ENCODE measurements around the gene RDM1.
A peak's percentile ranks its signal among the peaks of the same experiment; 100 is the strongest.
"Not testable (repeated sequence)": the region's sequence is repeated elsewhere in the genome, so short reads cannot be mapped to it uniquely, and the experiment has no call there.

The RDM1 gene

DNA sequence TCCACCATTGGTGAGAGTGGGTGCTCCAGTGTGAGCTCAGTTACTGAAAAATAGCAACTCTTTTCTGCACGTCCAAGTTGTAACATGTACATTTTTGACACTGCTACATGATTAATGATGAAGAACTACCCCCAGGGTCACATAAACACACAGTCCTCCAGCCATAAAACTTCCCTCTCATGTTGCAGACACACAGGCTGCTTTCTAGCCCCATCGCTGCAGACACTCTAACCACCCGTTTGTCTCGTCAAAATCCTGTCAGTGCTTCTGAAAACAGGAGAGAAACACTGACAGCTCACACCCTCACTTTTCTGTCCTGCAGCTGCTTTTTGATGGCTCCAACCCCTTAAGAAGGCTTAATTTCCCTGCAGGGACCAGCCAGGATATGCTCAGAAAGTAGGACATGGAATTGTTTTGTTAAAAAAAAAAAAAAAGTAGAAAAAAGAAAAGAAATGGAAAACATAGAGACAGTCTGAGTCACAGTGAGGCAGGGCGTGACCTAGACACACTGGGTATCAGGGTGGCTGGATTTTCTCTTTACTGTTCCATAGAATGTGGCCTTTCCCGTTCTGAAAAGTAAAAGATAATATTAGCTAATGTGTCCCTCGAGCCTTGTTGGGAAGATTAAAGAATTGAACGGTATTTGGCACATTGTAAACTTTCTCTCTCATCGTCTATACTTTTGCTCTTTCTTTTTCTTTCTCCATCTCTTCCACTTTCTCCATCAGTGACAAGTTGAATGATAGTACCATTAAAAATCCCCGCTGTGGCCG is 29.7 kb downstream of the RDM1 start:
- peaks cover 0 to 17% of the 10 kb centered on the region in 2 donors for H3K4me1 ChIP-seq (ENCODE audit: control insufficient read depth in 1 of 2, insufficient read depth in 2 of 2, low read length in 2 of 2)
- no peaks in the 10 kb centered on the region for H3K36me3 ChIP-seq (ENCODE audit: control insufficient read depth in 1 of 2, insufficient read depth in 2 of 2, low read length in 2 of 2)
- no peak overlapping the region for H3K4me3 ChIP-seq (ENCODE audit: low read depth in 1 of 2, low read length in 2 of 2)
- H3K9me3 ChIP-seq (ENCODE audit: control insufficient read depth in 1 of 2, low read length in 2 of 2), result no peaks in the 10 kb centered on the region
- no peaks in the 10 kb centered on the region for H3K27me3 ChIP-seq (ENCODE audit: control insufficient read depth in 1 of 2, insufficient read depth in 2 of 2, low read length in 2 of 2)
- H3K27ac ChIP-seq (ENCODE audit: low read depth, low read length), result no peak overlapping the region
- H3K9ac ChIP-seq (ENCODE audit: low read depth in 1 of 2, low read length in 2 of 2), result no peak overlapping the region

DNA sequence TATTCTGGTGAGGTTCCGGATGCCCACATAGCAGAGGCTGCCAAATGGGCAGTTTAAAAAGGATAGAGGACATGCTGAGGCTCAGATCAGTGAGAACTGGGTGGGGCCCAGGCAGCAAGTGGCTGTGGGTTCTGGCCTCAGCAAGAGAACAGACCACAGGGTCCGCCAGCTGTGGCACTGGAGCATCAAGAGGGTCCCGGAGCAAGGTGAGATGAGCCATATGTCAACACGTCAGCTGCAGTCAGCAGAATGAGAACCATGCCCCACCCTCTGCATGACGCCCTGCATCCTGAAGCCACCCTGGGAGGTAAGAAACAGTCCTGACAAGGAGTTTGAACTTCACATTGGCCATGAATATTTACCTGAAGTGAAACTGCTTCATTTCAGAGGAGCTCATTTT is 30.3 kb downstream of the RDM1 start:
- Histone ChIP-seq H3K9ac (ENCODE audit: low read depth in 1 of 2, low read length in 2 of 2) (no peak overlapping the region), H3K4me3 (ENCODE audit: low read depth in 1 of 2, low read length in 2 of 2) (no peak overlapping the region), H3K36me3 (ENCODE audit: control insufficient read depth in 1 of 2, insufficient read depth in 2 of 2, low read length in 2 of 2) (no peaks in the 10 kb centered on the region), H3K27me3 (ENCODE audit: control insufficient read depth in 1 of 2, insufficient read depth in 2 of 2, low read length in 2 of 2) (no peaks in the 10 kb centered on the region), H3K27ac (ENCODE audit: low read depth, low read length) (no peak overlapping the region), H3K4me1 (ENCODE audit: control insufficient read depth in 1 of 2, insufficient read depth in 2 of 2, low read length in 2 of 2) (peaks cover 0 to 22% of the 10 kb centered on the region in 2 donors), H3K9me3 (ENCODE audit: control insufficient read depth in 1 of 2, low read length in 2 of 2) (no peaks in the 10 kb centered on the region)

DNA sequence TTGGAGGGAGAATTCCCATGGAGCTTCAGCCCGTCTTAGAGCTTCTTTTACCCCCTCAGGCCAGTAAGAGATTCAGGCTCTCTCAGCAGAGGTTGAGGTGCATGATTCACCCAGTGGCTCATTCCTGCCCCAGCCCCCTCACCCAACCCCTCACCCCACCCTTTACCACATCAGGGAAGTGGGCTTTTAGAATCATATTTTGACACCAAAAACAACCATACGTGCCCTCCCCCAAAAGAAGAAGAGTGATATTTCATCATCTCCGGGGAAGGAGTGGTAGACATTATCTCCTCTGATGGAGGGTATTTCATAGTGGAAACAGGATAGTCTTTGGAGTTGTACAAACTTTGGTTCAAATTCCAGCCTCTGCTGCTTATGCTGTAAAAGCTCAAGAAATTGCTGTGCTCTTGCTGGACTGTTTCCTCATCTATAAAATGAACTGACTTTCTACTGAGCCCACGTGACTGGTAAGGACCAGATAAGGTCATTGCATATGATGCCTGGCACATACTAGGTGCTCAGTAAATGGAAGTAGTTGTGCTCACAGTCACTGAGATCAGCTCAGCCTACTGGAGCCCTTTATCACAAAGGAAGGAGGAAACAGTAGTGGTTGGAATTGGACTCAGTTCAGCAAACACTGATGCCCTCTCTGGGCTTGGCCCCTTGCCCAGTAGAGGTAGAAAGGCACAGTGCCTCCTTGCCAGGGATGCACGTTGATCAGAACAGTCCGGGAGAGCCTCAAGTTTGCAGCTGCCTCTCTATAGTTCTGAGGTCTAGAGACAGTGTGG is 32.1 kb downstream of the RDM1 start:
- Histone ChIP-seq H3K4me1 (ENCODE audit: control insufficient read depth in 1 of 2, insufficient read depth in 2 of 2, low read length in 2 of 2) (peaks cover 0 to 23% of the 10 kb centered on the region in 2 donors), H3K9me3 (ENCODE audit: control insufficient read depth in 1 of 2, low read length in 2 of 2) (no peaks in the 10 kb centered on the region), H3K9ac (ENCODE audit: low read depth in 1 of 2, low read length in 2 of 2) (no peak overlapping the region), H3K36me3 (ENCODE audit: control insufficient read depth in 1 of 2, insufficient read depth in 2 of 2, low read length in 2 of 2) (no peaks in the 10 kb centered on the region), H3K27me3 (ENCODE audit: control insufficient read depth in 1 of 2, insufficient read depth in 2 of 2, low read length in 2 of 2) (no peaks in the 10 kb centered on the region), H3K27ac (ENCODE audit: low read depth, low read length) (no peak overlapping the region), H3K4me3 (ENCODE audit: low read depth in 1 of 2, low read length in 2 of 2) (no peak overlapping the region)

DNA sequence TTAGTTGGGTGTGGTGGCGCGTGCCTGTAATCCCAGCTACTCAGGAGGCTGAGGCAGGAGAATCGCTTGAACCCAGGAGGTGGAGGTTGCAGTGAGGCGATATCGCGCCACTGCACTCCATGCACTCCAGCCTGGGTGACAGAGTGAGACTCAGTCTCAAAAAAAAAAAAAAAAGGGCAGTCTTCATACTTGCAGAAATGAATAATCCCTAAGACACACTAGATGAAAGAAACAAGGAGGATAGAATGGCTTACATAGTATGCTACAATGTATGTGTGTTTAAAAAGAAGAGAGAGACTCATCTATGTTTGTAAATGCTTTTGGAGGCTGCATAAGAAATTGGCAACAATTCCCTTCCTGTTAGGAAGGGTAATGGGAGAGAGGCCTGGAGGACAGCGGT is 32.8 kb downstream of the RDM1 start:
- not testable (repeated sequence) for H3K27ac ChIP-seq (ENCODE audit: low read depth, low read length); H3K9ac ChIP-seq (ENCODE audit: low read depth in 1 of 2, low read length in 2 of 2); H3K27me3 ChIP-seq (ENCODE audit: control insufficient read depth in 1 of 2, insufficient read depth in 2 of 2, low read length in 2 of 2); H3K4me3 ChIP-seq (ENCODE audit: low read depth in 1 of 2, low read length in 2 of 2); H3K9me3 ChIP-seq (ENCODE audit: control insufficient read depth in 1 of 2, low read length in 2 of 2); H3K36me3 ChIP-seq (ENCODE audit: control insufficient read depth in 1 of 2, insufficient read depth in 2 of 2, low read length in 2 of 2)
- H3K4me1 ChIP-seq (ENCODE audit: control insufficient read depth in 1 of 2, insufficient read depth in 2 of 2, low read length in 2 of 2), result peaks cover 0 to 23% of the 10 kb centered on the region in 2 donors

DNA sequence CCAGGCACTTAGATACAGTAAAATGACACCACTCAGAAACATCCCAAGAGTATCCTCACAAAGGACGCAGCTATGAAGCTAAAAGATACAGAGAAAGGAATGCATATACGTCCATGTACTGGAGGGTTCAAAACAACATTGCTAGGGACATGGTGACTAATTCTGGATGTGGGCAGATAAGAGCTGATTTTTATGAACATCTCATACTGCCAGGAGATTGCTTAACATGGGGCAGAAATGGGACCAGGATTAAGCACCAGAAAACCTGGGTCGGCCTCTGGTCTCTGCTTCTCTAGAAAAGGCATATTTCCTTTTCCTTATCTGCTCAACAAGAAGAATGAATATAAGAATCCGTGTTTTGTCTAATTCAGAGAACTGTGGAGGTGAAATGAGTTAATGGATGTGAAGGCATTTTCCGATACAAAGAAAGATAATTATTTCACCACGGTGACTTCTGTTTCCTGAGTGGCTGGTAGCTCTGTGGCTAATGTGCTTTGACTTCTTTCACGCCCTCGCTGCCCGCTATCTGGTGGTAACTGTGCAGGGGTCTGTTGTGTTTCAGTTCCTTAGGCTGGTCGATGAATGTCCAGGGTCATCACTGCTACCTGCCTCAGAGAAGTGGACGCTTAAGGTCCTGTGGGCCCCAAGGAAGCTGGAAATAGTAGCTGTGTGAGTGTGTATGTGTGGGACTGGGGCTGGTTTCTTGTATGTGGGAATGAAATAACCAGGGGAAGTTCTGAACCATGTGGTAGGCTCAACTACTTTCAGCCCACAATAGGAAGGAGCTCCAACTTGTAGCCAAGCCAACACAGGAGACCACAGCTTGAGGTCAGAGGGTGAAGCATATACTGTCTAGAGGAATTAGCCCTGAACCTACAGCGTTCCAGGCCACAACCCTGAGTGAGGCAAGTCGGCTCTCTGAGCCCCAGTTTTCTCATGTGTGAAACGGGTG is 34.7 kb downstream of the RDM1 start:
- Histone ChIP-seq H3K27me3 (ENCODE audit: control insufficient read depth in 1 of 2, insufficient read depth in 2 of 2, low read length in 2 of 2) (no peaks in the 10 kb centered on the region), H3K27ac (ENCODE audit: low read depth, low read length) (no peak overlapping the region), H3K4me1 (ENCODE audit: control insufficient read depth in 1 of 2, insufficient read depth in 2 of 2, low read length in 2 of 2) (peaks cover 0 to 23% of the 10 kb centered on the region in 2 donors)

DNA sequence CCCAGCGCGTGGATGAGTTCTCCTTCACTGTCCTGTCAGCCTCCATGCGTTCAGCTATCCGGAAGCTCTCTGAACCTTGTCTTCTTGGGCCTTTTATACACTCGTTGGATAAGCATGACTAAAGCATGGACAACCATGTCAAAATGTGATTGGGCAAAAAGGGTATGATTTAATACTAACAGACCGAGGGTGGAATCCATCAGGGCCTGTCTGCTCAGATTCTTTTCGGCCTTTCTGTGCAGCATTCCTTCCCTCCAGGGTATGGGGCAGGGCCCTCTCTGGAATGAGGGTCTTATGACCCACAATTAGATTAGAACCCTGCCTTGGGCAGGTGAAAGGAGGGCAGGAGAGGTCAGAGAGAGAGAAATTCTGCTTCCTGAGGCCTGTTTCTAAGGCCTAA is 36.4 kb downstream of the RDM1 start:
- no peak overlapping the region for H3K9ac ChIP-seq (ENCODE audit: low read depth in 1 of 2, low read length in 2 of 2)
- H3K36me3 ChIP-seq (ENCODE audit: control insufficient read depth in 1 of 2, insufficient read depth in 2 of 2, low read length in 2 of 2), result no peaks in the 10 kb centered on the region
- no peaks in the 10 kb centered on the region for H3K9me3 ChIP-seq (ENCODE audit: control insufficient read depth in 1 of 2, low read length in 2 of 2)
- no peaks in the 10 kb centered on the region for H3K27me3 ChIP-seq (ENCODE audit: control insufficient read depth in 1 of 2, insufficient read depth in 2 of 2, low read length in 2 of 2)
- no peak overlapping the region for H3K27ac ChIP-seq (ENCODE audit: low read depth, low read length)
- peaks cover 0 to 24% of the 10 kb centered on the region in 2 donors for H3K4me1 ChIP-seq (ENCODE audit: control insufficient read depth in 1 of 2, insufficient read depth in 2 of 2, low read length in 2 of 2)
- no peak overlapping the region for H3K4me3 ChIP-seq (ENCODE audit: low read depth in 1 of 2, low read length in 2 of 2)

More for the DNA sequence above, 34.7 kb downstream of the RDM1 start:
- Histone ChIP-seq H3K9ac (ENCODE audit: low read depth in 1 of 2, low read length in 2 of 2) (no peak overlapping the region), H3K4me3 (ENCODE audit: low read depth in 1 of 2, low read length in 2 of 2) (no peak overlapping the region), H3K9me3 (ENCODE audit: control insufficient read depth in 1 of 2, low read length in 2 of 2) (no peaks in the 10 kb centered on the region), H3K36me3 (ENCODE audit: control insufficient read depth in 1 of 2, insufficient read depth in 2 of 2, low read length in 2 of 2) (no peaks in the 10 kb centered on the region)

DNA sequence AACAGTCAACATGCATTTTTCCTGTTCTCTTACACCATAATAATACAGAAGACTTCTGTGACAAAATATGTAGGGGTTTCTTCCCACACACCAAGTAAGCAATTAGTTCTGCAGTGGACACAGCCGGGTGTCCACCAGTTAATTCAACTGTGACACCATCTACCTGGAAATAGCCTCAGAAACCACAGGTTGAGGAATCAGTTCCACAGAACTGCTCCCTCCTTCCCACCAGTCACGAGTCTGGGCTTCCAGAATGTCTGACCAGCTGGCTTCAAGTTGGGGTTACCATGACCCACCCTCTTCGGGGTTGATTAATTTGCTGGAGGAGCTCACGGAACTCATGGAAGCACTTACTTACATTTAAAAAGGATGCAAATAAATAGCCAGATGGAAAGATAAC is 36.8 kb downstream of the RDM1 start:
- Histone ChIP-seq H3K4me1 (ENCODE audit: control insufficient read depth in 1 of 2, insufficient read depth in 2 of 2, low read length in 2 of 2) (peaks cover 0 to 20% of the 10 kb centered on the region in 2 donors), H3K9me3 (ENCODE audit: control insufficient read depth in 1 of 2, low read length in 2 of 2) (no peaks in the 10 kb centered on the region), H3K36me3 (ENCODE audit: control insufficient read depth in 1 of 2, insufficient read depth in 2 of 2, low read length in 2 of 2) (no peaks in the 10 kb centered on the region), H3K27me3 (ENCODE audit: control insufficient read depth in 1 of 2, insufficient read depth in 2 of 2, low read length in 2 of 2) (no peaks in the 10 kb centered on the region), H3K4me3 (ENCODE audit: low read depth in 1 of 2, low read length in 2 of 2) (no peak overlapping the region), H3K27ac (ENCODE audit: low read depth, low read length) (no peak overlapping the region), H3K9ac (ENCODE audit: low read depth in 1 of 2, low read length in 2 of 2) (no peak overlapping the region)

DNA sequence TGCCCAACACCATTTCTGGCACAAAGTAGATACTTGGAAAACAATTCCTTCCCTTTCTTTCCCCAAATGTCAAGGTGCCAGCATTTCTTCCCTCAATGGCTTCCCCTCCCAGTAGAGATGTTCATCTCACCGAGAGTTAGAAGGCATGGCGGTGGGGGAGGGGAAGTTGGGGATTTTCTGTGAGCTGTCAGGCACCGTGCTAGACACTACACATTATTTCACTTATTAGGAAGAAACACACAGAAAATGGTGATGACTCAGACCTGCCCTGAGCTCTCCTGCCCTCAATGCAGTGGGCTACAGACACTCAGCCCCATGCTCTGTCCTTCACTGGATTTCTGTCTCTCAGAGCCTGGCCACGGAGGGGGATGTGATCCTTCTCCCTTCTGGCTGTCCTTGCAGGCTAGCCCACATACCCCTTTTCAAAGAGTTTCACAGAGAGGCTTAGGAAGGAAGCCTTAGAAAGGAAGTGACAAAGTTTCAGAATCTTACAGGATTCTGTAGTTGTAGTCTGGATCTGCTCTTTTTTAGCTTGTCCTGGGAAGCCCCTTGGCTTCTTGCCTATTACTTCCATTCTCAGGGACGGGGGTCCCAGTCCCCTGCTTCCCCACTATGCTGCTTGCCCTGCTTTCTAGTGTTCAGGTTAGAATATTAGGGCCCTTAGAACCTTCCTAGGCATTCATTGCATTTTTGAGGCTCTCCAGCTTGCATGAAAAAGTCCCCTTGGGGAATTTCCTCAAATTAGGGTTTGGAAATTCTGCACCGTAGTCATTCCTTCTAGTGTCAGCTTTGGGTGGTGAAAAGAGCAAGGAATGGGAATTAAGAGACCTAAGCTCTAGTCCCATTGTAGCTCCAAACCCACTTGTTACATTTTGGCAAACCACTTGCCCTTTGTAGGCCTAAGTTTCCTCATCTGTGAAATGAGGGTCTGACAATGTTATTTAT is 38.2 kb downstream of the RDM1 start:
- H3K27me3 ChIP-seq (ENCODE audit: control insufficient read depth in 1 of 2, insufficient read depth in 2 of 2, low read length in 2 of 2), result no peaks in the 10 kb centered on the region
- no peaks in the 10 kb centered on the region for H3K36me3 ChIP-seq (ENCODE audit: control insufficient read depth in 1 of 2, insufficient read depth in 2 of 2, low read length in 2 of 2)
- no peak overlapping the region for H3K27ac ChIP-seq (ENCODE audit: low read depth, low read length)
- no peak overlapping the region for H3K4me3 ChIP-seq (ENCODE audit: low read depth in 1 of 2, low read length in 2 of 2)
- no peaks in the 10 kb centered on the region for H3K9me3 ChIP-seq (ENCODE audit: control insufficient read depth in 1 of 2, low read length in 2 of 2)
- H3K9ac ChIP-seq (ENCODE audit: low read depth in 1 of 2, low read length in 2 of 2), result no peak overlapping the region
- H3K4me1 ChIP-seq (ENCODE audit: control insufficient read depth in 1 of 2, insufficient read depth in 2 of 2, low read length in 2 of 2), result peaks cover 0 to 15% of the 10 kb centered on the region in 2 donors

DNA sequence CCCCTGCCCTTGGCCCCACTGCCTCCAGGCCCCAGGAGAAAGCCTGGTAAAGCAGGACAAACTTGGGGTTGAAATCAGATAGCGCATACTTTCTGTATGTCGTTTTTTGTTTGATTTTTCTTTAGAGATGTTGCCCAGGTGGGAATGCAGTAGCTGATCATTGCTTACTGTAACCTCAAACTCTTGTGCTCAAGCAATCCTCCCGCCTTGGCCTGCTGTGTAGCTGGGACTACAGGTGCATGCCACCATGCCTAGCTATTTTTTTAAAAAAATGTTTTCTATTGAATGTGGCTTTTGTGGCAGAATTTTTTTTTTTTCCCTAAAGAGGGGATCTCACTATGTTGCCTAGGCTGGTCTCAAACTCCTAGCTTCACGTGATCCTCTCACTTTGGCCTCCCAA is 39.3 kb downstream of the RDM1 start:
- Histone ChIP-seq H3K4me3 (ENCODE audit: low read depth in 1 of 2, low read length in 2 of 2) (no peak overlapping the region), H3K9ac (ENCODE audit: low read depth in 1 of 2, low read length in 2 of 2) (no peak overlapping the region), H3K27ac (ENCODE audit: low read depth, low read length) (peak overlapping the region; percentile 26), H3K4me1 (ENCODE audit: control insufficient read depth in 1 of 2, insufficient read depth in 2 of 2, low read length in 2 of 2) (peaks cover 0 to 15% of the 10 kb centered on the region in 2 donors), H3K9me3 (ENCODE audit: control insufficient read depth in 1 of 2, low read length in 2 of 2) (no peaks in the 10 kb centered on the region), H3K36me3 (ENCODE audit: control insufficient read depth in 1 of 2, insufficient read depth in 2 of 2, low read length in 2 of 2) (no peaks in the 10 kb centered on the region), H3K27me3 (ENCODE audit: control insufficient read depth in 1 of 2, insufficient read depth in 2 of 2, low read length in 2 of 2) (no peaks in the 10 kb centered on the region)

Data from duodenal mucosa (tissue), 2 donors.